ENCODE results near the gene BPTF.
"Not testable (repeated sequence)": the region's sequence is repeated elsewhere in the genome, so short reads cannot be mapped to it uniquely, and the experiment has no call there.

The BPTF gene

GRCh38 chr17:67868176-67868575 is 42.9 kb downstream of the BPTF start:
- POLR2A ChIA-PET (ENCODE audit: low non-redundant PET): no interaction called here
- CTCF ChIA-PET: interaction anchor here (0.6 kb wide), 1 partner anchor 90 kb away, joined by 3 read pairs; no protein-coding TSS in a partner anchor
- no peak for DNase-seq (ENCODE audit: low spot score)
- no peak overlapping the region for H3K27ac ChIP-seq
- TF ChIP-seq CTCF (conservative IDR thresholded peaks at IDR 0.05; ENCODE audit: low read depth): no peak

GRCh38 chr17:67879662-67880061 is 54.4 kb downstream of the BPTF start:
- TF ChIP-seq CTCF (conservative IDR thresholded peaks at IDR 0.05; ENCODE audit: low read depth): no peak
- H3K27ac ChIP-seq: no peak overlapping the region
- DNase-seq (ENCODE audit: low spot score): no peak
- ChIA-PET POLR2A (ENCODE audit: low non-redundant PET) (no interaction called here), CTCF (no interaction called here)

GRCh38 chr17:67881083-67881482 is 55.8 kb downstream of the BPTF start:
- TF ChIP-seq CTCF (conservative IDR thresholded peaks at IDR 0.05; ENCODE audit: low read depth): no peak
- ChIA-PET CTCF (no interaction called here), POLR2A (ENCODE audit: low non-redundant PET) (no interaction called here)
- DNase-seq (ENCODE audit: low spot score): no peak
- H3K27ac ChIP-seq: no peak overlapping the region

- CTCF ChIA-PET: no interaction called here
- no peak for DNase-seq (ENCODE audit: low spot score)
These were observed 59.4 kb downstream of the BPTF start for GRCh38 chr17:67884741-67885140.

GRCh38 chr17:67891481-67892119 is 66.3 kb downstream of the BPTF start:
- peak; percentile 74 for TF ChIP-seq CTCF (conservative IDR thresholded peaks at IDR 0.05; ENCODE audit: low read depth)
- CTCF ChIA-PET: interaction anchor here (0.5 to 0.7 kb wide), 4 partner anchors 35 to 229 kb away, joined by 3 read pairs; no protein-coding TSS in a partner anchor
- DNase-seq (ENCODE audit: low spot score): peak; percentile 37
- POLR2A ChIA-PET (ENCODE audit: low non-redundant PET): no interaction called here
- no peak overlapping the region for H3K27ac ChIP-seq

More at GRCh38 chr17:67884741-67885140, 59.4 kb downstream of the BPTF start:
- POLR2A ChIA-PET (ENCODE audit: low non-redundant PET): no interaction called here
- H3K27ac ChIP-seq: no peak overlapping the region
- no peak for TF ChIP-seq CTCF (conservative IDR thresholded peaks at IDR 0.05; ENCODE audit: low read depth)

- CTCF ChIA-PET: interaction anchor here (0.7 kb wide), 1 partner anchor 434 kb away, joined by 3 read pairs; no protein-coding TSS in a partner anchor
- no peak for DNase-seq (ENCODE audit: low spot score)
- H3K27ac ChIP-seq: no peak overlapping the region
- POLR2A ChIA-PET (ENCODE audit: low non-redundant PET): no interaction called here
- no peak for TF ChIP-seq CTCF (conservative IDR thresholded peaks at IDR 0.05; ENCODE audit: low read depth)
These were observed 77.4 kb downstream of the BPTF start for GRCh38 chr17:67902511-67903231.

- POLR2A ChIA-PET (ENCODE audit: low non-redundant PET); DNase-seq (ENCODE audit: low spot score): not testable (repeated sequence)
- CTCF ChIA-PET: interaction anchor here (0.6 kb wide), 1 partner anchor 126 kb away, joined by 3 read pairs; no protein-coding TSS in a partner anchor
These were observed 80.0 kb downstream of the BPTF start for GRCh38 chr17:67905298-67905697.

GRCh38 chr17:67910117-67910803 is 85.0 kb downstream of the BPTF start:
- H3K27ac ChIP-seq; POLR2A ChIA-PET (ENCODE audit: low non-redundant PET); DNase-seq (ENCODE audit: low spot score); CTCF ChIA-PET: not testable (repeated sequence)

More at GRCh38 chr17:67905298-67905697, 80.0 kb downstream of the BPTF start:
- not testable (repeated sequence) for H3K27ac ChIP-seq

All from RWPE1 (cell line).